Ectodermal cell (in vitro differentiated cells): ENCODE results near the gene COL13A1.

Experiments used
- H3K27ac ChIP-seq: 2 replicates; pipeline ENCODE4 v1.7.0; 2013; ENCODE audit warnings: mild to moderate bottlenecking, low read depth, low read length; ENCODE audit not compliant: insufficient read depth, poor library complexity, severe bottlenecking
- H3K27me3 ChIP-seq: 2 replicates; pipeline ENCODE4 v1.7.0; 2013; ENCODE audit warnings: mild to moderate bottlenecking, low read length; ENCODE audit not compliant: insufficient read depth, control insufficient read depth, poor library complexity, severe bottlenecking
- H3K36me3 ChIP-seq: one replicate; pipeline ENCODE4 v1.7.0; 2013; ENCODE audit warnings: low read length; ENCODE audit not compliant: control insufficient read depth, insufficient read depth
- H3K4me1 ChIP-seq: one replicate; pipeline ENCODE4 v1.7.0; 2013; ENCODE audit warnings: low read length; ENCODE audit not compliant: control insufficient read depth, insufficient read depth
- H3K4me3 ChIP-seq: 2 replicates; pipeline ENCODE4 v1.7.0; 2013; ENCODE audit warnings: low read depth, low read length, control low read depth; ENCODE audit not compliant: insufficient read depth
- H3K9me3 ChIP-seq: 2 replicates; pipeline ENCODE4 v1.7.0; 2013; ENCODE audit warnings: mild to moderate bottlenecking, low read length, moderate library complexity; ENCODE audit not compliant: control insufficient read depth
- WGBS, 2 experiments: methylation state at CpG; one replicate each; pipeline ENCODE4 v1.1.7; 2013; ENCODE audit warnings: missing lambda C conversion rate in 2 of 2; 5-methylcytosine and 5-hydroxymethylcytosine counted together

COL13A1 gene

GRCh38 chr10:69911613-69912528, 110.2 kb downstream of the COL13A1 start:
- Histone ChIP-seq H3K4me3 (no peak overlapping the region), H3K36me3 (no peaks in the 10 kb centered on the region), H3K27me3 (no peaks in the 10 kb centered on the region), H3K27ac (no peak overlapping the region), H3K9me3 (no peaks in the 10 kb centered on the region), H3K4me1 (peaks cover 20% of the 10 kb centered on the region)
- WGBS, 2 experiments = 88% methylated on average over 18 of the region's 18 CpGs

- Histone ChIP-seq H3K36me3 (no peaks in the 10 kb centered on the region), H3K9me3 (no peaks in the 10 kb centered on the region), H3K27ac (no peak overlapping the region), H3K4me1 (peaks cover 20% of the 10 kb centered on the region), H3K4me3 (no peak overlapping the region), H3K27me3 (no peaks in the 10 kb centered on the region)
- WGBS, 2 experiments = 81 to 83% methylated on average over 4 of the region's 4 CpGs
These were observed 110.9 kb downstream of the COL13A1 start for GRCh38 chr10:69912589-69912988.

- Histone ChIP-seq H3K27me3 (no peaks in the 10 kb centered on the region), H3K36me3 (no peaks in the 10 kb centered on the region), H3K4me3 (no peak overlapping the region), H3K4me1 (peaks cover 20% of the 10 kb centered on the region), H3K9me3 (no peaks in the 10 kb centered on the region), H3K27ac (no peak overlapping the region)
- 78 to 81% methylated on average over 13 of the region's 13 CpGs for WGBS, 2 experiments
These were observed 112.1 kb downstream of the COL13A1 start for GRCh38 chr10:69913606-69914382.

- no peaks in the 10 kb centered on the region for H3K36me3 ChIP-seq
- no peak overlapping the region for H3K4me3 ChIP-seq
- no peaks in the 10 kb centered on the region for H3K9me3 ChIP-seq
- H3K27ac ChIP-seq = no peak overlapping the region
- no peaks in the 10 kb centered on the region for H3K27me3 ChIP-seq
- WGBS, 2 experiments = 34 to 38% methylated on average over 13 of the region's 13 CpGs
- peaks cover 20% of the 10 kb centered on the region for H3K4me1 ChIP-seq
These were observed 112.9 kb downstream of the COL13A1 start for GRCh38 chr10:69914398-69915214.

GRCh38 chr10:69915215-69915560, 113.5 kb downstream of the COL13A1 start:
- Histone ChIP-seq H3K9me3 (no peaks in the 10 kb centered on the region), H3K27ac (no peak overlapping the region), H3K4me3 (no peak overlapping the region), H3K4me1 (peaks cover 20% of the 10 kb centered on the region), H3K27me3 (no peaks in the 10 kb centered on the region), H3K36me3 (no peaks in the 10 kb centered on the region)
- 89 to 93% methylated on average over 3 of the region's 3 CpGs for WGBS, 2 experiments

- peaks cover 20% of the 10 kb centered on the region for H3K4me1 ChIP-seq
- no peaks in the 10 kb centered on the region for H3K27me3 ChIP-seq
- no peak overlapping the region for H3K4me3 ChIP-seq
- no peaks in the 10 kb centered on the region for H3K36me3 ChIP-seq
- WGBS, 2 experiments = 83 to 86% methylated on average over 6 of the region's 6 CpGs
- no peak overlapping the region for H3K27ac ChIP-seq
- H3K9me3 ChIP-seq = no peaks in the 10 kb centered on the region
These were observed 114.4 kb downstream of the COL13A1 start for GRCh38 chr10:69916118-69916517.

GRCh38 chr10:69918036-69918435, 116.3 kb downstream of the COL13A1 start:
- H3K4me1 ChIP-seq = peaks cover 14% of the 10 kb centered on the region
- WGBS, 2 experiments = 43 to 44% methylated on average over 10 to 12 of the region's 12 CpGs

GRCh38 chr10:69919250-69919649, 117.5 kb downstream of the COL13A1 start:
- Histone ChIP-seq H3K36me3 (no peaks in the 10 kb centered on the region), H3K4me1 (peaks cover 3% of the 10 kb centered on the region), H3K27me3 (no peaks in the 10 kb centered on the region), H3K9me3 (no peaks in the 10 kb centered on the region), H3K4me3 (no peak overlapping the region), H3K27ac (no peak overlapping the region)
- WGBS, 2 experiments = 29 to 63% methylated on average over 1 of the region's 1 CpG

More at GRCh38 chr10:69918036-69918435, 116.3 kb downstream of the COL13A1 start:
- Histone ChIP-seq H3K36me3 (no peaks in the 10 kb centered on the region), H3K27me3 (no peaks in the 10 kb centered on the region), H3K4me3 (no peak overlapping the region), H3K9me3 (no peaks in the 10 kb centered on the region), H3K27ac (no peak overlapping the region)

GRCh38 chr10:69925111-69925510, 123.4 kb downstream of the COL13A1 start:
- Histone ChIP-seq H3K4me1 (peaks cover 4% of the 10 kb centered on the region), H3K27me3 (no peaks in the 10 kb centered on the region), H3K36me3 (no peaks in the 10 kb centered on the region), H3K9me3 (no peaks in the 10 kb centered on the region), H3K27ac (no peak overlapping the region), H3K4me3 (no peak overlapping the region)
- WGBS, 2 experiments = 86 to 87% methylated on average over 5 of the region's 5 CpGs
